Retinal pigment epithelial cell (primary cell): Measurements from ENCODE around the gene CHRNA1.

Source experiments
- DNase-seq: peaks from one replicate; pipeline ENCODE4 v3.0.0-alpha.2; 2010; ENCODE audit warnings: low read depth
- H3K4me3 ChIP-seq: 2 replicates; pipeline ENCODE4 v1.5.1; 2011; ENCODE audit warnings: mild to moderate bottlenecking, low read length, control low read depth, moderate library complexity
- TF ChIP-seq, protein P1 (sequence below): conservative IDR thresholded peaks from 2 replicates; pipeline ENCODE4 v1.5.1; 2011; ENCODE audit warnings: low read depth, low read length, control low read depth, inconsistent platforms

CHRNA1 gene

DNA sequence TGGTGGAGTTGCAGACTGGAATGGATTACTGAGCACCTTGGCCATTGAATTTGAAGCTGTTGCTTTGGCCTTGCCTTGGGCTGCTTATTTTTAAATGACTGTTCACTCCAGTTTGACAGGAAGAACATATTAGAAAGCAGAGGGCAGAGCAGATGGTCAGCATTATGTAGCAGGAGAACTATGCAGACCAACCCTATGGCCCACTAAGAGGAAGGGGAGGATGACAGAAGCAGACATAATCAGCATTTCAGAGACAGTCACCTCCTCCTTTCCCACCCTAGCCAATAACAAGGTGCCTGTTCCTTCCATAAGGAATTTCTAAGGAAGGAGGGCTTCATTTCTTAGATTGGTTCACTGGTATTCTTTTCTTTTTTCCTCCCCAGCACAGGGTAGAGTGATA is 2.4 kb downstream of the CHRNA1 start:
- no peak for DNase-seq
- H3K4me3 ChIP-seq: no peak overlapping the region
- TF ChIP-seq, protein P1, sequence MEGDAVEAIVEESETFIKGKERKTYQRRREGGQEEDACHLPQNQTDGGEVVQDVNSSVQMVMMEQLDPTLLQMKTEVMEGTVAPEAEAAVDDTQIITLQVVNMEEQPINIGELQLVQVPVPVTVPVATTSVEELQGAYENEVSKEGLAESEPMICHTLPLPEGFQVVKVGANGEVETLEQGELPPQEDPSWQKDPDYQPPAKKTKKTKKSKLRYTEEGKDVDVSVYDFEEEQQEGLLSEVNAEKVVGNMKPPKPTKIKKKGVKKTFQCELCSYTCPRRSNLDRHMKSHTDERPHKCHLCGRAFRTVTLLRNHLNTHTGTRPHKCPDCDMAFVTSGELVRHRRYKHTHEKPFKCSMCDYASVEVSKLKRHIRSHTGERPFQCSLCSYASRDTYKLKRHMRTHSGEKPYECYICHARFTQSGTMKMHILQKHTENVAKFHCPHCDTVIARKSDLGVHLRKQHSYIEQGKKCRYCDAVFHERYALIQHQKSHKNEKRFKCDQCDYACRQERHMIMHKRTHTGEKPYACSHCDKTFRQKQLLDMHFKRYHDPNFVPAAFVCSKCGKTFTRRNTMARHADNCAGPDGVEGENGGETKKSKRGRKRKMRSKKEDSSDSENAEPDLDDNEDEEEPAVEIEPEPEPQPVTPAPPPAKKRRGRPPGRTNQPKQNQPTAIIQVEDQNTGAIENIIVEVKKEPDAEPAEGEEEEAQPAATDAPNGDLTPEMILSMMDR: no peak

- H3K4me3 ChIP-seq: no peak overlapping the region
- TF ChIP-seq, protein P1: no peak
- no peak for DNase-seq
Observed at GRCh38 chr2:174760845-174761473, 3.3 kb downstream of the CHRNA1 start.

DNA sequence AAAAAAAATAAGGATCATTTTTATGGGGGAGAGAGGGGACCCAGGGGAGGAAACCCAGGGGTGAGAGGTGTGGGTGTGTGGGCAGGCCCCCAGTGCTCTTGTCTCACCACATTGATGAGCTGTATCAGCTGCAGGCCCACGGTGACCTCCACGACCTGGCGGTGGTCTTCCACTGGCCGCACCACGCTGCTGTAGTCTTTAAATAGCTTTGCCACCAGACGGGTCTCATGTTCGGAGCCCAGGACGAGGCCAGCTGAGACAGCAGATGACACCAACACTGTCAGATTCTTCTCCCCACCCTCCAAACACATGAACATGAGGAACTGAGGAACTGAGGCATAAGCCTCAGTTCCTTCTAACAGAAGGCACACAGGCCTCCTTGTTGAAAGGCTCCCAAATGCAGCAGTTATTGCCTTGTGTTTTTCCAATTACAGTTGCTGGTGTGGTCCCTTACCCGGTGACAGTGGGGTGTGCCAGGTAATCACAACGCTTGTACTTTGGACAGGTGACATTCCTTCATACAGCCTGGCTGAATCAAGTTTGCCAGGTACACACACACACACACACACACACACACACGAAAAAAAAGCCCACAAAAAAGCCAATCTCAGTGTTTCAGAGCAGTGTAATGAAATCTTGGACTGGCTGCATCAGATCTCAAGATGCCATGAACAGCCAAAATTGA is 4.7 kb downstream of the CHRNA1 start:
- no peak overlapping the region for H3K4me3 ChIP-seq
- DNase-seq: no peak
- TF ChIP-seq, protein P1: no peak

GRCh38 chr2:174756743-174757142 is 7.5 kb downstream of the CHRNA1 start:
- TF ChIP-seq, protein P1: no peak
- no peak overlapping the region for H3K4me3 ChIP-seq
- no peak for DNase-seq

DNA sequence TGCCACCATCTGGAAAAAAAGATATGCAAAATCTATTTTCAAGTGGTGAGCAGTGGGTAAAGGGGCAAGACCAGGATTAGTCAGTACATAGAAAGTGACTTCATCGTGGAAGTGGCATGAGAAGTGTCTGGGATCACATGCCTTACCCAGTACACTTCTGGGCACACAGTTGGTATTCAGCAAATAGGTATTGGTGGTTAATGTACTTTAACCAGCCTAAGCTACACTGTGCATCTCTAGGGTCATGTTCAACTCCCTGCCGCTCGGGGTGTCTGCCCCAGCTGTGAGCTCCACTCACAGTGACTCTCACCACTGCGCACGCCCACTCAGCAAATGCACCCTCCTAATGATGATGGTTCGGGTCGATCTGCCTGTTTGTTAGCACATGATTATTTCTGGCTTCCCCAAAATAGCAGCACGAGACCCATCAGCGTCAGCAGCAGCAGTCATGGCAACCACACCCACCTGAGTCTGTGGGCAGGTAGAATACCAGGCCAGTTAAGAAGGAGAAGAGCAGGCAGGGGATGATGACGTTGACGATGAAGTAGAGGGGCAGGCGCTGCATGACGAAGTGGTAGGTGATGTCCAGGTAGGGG is 11.1 kb downstream of the CHRNA1 start:
- no peak overlapping the region for H3K4me3 ChIP-seq
- TF ChIP-seq, protein P1: no peak
- DNase-seq: no peak

- no peak for DNase-seq
Observed at GRCh38 chr2:174752403-174753037, 11.8 kb downstream of the CHRNA1 start.

More at GRCh38 chr2:174752403-174753037, 11.8 kb downstream of the CHRNA1 start:
- H3K4me3 ChIP-seq: no peak overlapping the region
- TF ChIP-seq, protein P1: no peak
